GM19193 (cell line): ENCODE measurements around the gene GYPA.
"Not testable (repeated sequence)": the region's sequence is repeated elsewhere in the genome, so short reads cannot be mapped to it uniquely, and the experiment has no call there.

Source experiments
- POLR2A ChIP-seq: IDR thresholded peaks from 4 replicates; pipeline ENCODE4 v1.6.1; 2011; ENCODE audit not compliant: insufficient read depth, insufficient read length; ENCODE audit errors: extremely low read depth

Gene GYPA

GRCh38 chr4:144140594-144141295, at the start of gene GYPA:
TSS of gene GYPA (minus strand) at chr4:144140718. CDS start at chr4:144140635, 83 bp downstream.
- TF ChIP-seq POLR2A = not testable (repeated sequence)

GRCh38 chr4:144190009-144190408, 49.5 kb upstream of the GYPA start:
- no peak for TF ChIP-seq POLR2A

GRCh38 chr4:144189121-144189520, 48.6 kb upstream of the GYPA start:
- TF ChIP-seq POLR2A = no peak

- TF ChIP-seq POLR2A = no peak
These were observed 44.6 kb upstream of the GYPA start for GRCh38 chr4:144185086-144185485.

GRCh38 chr4:144183165-144183564, 42.6 kb upstream of the GYPA start:
- no peak for TF ChIP-seq POLR2A

GRCh38 chr4:144181391-144181790, 40.9 kb upstream of the GYPA start:
- no peak for TF ChIP-seq POLR2A

- TF ChIP-seq POLR2A = no peak
These were observed 38.7 kb upstream of the GYPA start for GRCh38 chr4:144179152-144179739.

GRCh38 chr4:144178414-144178813, 37.9 kb upstream of the GYPA start:
- TF ChIP-seq POLR2A = no peak

- TF ChIP-seq POLR2A = no peak
These were observed 36.0 kb upstream of the GYPA start for GRCh38 chr4:144176476-144176875.

GRCh38 chr4:144174401-144175067, 34.0 kb upstream of the GYPA start:
- no peak for TF ChIP-seq POLR2A

GRCh38 chr4:144171697-144172096, 31.2 kb upstream of the GYPA start:
- TF ChIP-seq POLR2A = no peak

GRCh38 chr4:144169211-144169610, 28.7 kb upstream of the GYPA start:
- TF ChIP-seq POLR2A = no peak

- TF ChIP-seq POLR2A = no peak
These were observed 13.5 kb upstream of the GYPA start for GRCh38 chr4:144154044-144154443.

- TF ChIP-seq POLR2A = no peak
These were observed 975 bp upstream of the GYPA start for GRCh38 chr4:144141493-144141892.

GRCh38 chr4:144115519-144115918, 25.0 kb downstream of the GYPA start:
- TF ChIP-seq POLR2A = no peak

GRCh38 chr4:144113546-144113945, 27.0 kb downstream of the GYPA start:
- no peak for TF ChIP-seq POLR2A

- TF ChIP-seq POLR2A = no peak
These were observed 35.9 kb downstream of the GYPA start for GRCh38 chr4:144104509-144105130.

- TF ChIP-seq POLR2A = no peak
These were observed 49.8 kb downstream of the GYPA start for GRCh38 chr4:144090744-144091143.
